DND-41 (cell line): ENCODE results near the gene EML5.

Experiments
- CTCF ChIP-seq: IDR thresholded peaks from 2 replicates; pipeline ENCODE4 v1.5.1; 2012; ENCODE audit warnings: borderline replicate concordance, low read length, moderate library complexity, mild to moderate bottlenecking; ENCODE audit not compliant: poor library complexity, severe bottlenecking; ENCODE audit errors: extremely low read depth
- EZH2 ChIP-seq: IDR thresholded peaks from 3 replicates; pipeline ENCODE4 v1.6.1; 2012; ENCODE audit warnings: borderline replicate concordance, low read depth, mild to moderate bottlenecking, moderate library complexity, low read length, inconsistent platforms; ENCODE audit not compliant: severe bottlenecking

GRCh38 chr14:88821378-88821777 is 28.6 kb upstream of the EML5 start:
- no peak for TF ChIP-seq CTCF
- no peak for TF ChIP-seq EZH2
